Measurements from ENCODE around the gene XPNPEP1. TPM values are rescaled to one million over a fixed set of nuclear protein-coding genes. Genes with fewer than 3 reads are reported as not detected.

XPNPEP1 gene
- total RNA-seq, 6 experiments from 2014 or later: 13.9 to 57.8 (median 29.4) TPM

DNA sequence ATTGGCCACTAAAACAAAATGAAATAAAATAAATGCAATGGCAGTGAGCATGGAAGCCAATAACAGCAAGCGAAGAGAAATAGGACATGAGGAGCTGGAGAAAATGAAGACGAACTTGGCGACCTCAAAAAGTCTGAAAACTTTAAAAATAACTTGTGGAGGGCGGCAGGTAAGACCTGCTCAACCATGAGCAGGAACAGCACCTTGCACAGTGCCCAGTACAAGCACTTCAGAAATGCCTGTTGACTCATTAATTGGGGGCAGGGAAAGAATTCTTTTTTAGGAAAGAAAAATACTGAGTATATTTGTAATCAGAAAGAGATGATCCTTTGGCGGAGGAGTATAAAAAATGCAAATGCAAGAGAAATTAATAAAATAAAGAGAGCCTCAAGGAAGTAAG lies 78.0 kb downstream of the XPNPEP1 start:
- Histone ChIP-seq H3K27ac (no peak overlapping the region), H3K27me3 (no peaks in the 10 kb centered on the region), H3K9me3 (no peaks in the 10 kb centered on the region), H3K36me3 (no peaks in the 10 kb centered on the region), H3K4me1 (no peaks in the 10 kb centered on the region), H3K4me3 (no peak overlapping the region)
- 76% methylated on average over 4 of the region's 5 CpGs for whole genome bisulfite sequencing (ENCODE audit: insufficient coverage, low coverage, low lambda C conversion rate, missing lambda C conversion rate)
- DNase-seq (no peak), ATAC-seq (no peak)
- intact Hi-C loops (cut with DNase I): no loop called here
- TF ChIP-seq, protein P1, sequence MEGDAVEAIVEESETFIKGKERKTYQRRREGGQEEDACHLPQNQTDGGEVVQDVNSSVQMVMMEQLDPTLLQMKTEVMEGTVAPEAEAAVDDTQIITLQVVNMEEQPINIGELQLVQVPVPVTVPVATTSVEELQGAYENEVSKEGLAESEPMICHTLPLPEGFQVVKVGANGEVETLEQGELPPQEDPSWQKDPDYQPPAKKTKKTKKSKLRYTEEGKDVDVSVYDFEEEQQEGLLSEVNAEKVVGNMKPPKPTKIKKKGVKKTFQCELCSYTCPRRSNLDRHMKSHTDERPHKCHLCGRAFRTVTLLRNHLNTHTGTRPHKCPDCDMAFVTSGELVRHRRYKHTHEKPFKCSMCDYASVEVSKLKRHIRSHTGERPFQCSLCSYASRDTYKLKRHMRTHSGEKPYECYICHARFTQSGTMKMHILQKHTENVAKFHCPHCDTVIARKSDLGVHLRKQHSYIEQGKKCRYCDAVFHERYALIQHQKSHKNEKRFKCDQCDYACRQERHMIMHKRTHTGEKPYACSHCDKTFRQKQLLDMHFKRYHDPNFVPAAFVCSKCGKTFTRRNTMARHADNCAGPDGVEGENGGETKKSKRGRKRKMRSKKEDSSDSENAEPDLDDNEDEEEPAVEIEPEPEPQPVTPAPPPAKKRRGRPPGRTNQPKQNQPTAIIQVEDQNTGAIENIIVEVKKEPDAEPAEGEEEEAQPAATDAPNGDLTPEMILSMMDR (IDR thresholded peaks at IDR 0.05): no peak
- TF ChIP-seq POLR2A (IDR thresholded peaks at IDR 0.05): no peak

DNA sequence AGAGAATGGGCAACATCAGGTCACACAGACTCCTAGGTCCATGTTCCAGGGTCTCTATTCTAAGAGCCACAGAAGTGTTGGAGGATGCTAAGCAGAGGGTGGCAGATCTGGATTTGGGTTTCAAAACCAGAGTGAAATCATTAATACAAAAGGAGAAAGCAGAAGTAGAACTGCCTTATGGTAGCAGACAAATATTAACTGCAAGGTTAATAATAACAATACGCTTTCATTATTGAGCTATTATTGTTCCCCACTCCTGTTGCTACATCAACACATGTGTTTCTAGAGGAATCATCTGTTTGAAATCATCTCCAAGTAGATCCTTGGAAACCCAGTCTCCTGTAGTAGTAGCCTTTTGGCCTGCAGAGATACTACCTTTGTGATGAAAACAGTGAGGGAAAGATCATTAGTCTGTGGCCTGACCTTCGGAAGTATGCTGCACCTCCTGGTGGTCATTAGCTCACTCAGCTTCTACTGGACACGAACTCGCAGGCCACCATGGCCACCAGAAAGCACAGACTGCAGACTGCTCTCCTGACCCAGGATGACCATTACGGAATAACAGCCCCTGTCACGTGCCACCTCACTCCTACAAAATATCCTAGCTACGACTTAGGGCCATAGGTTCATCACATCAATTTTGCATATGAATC lies 84.6 kb downstream of the XPNPEP1 start:
- intact Hi-C loops (cut with DNase I): no loop called here
- no peak for ATAC-seq

DNA sequence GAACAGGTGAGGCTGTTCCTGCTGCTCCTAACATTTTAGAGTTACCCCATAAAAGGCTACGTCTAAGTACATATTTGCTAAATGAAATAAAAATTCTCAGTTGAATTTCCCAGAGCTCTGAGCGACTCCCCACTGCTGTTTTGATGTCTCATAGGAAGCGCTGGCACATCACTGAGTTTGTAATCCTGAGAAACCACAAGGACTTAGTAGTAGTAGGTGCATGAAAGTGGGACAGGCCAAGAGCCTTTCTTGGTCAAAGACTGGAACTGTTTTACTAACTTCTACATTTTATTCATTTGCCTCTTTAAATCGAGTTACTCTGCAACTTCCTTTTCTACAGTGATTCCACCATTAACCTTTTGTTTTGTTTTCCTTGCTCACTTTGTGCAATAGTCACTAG lies 85.9 kb downstream of the XPNPEP1 start:
- Histone ChIP-seq H3K36me3 (no peaks in the 10 kb centered on the region), H3K27me3 (no peaks in the 10 kb centered on the region), H3K27ac (no peak overlapping the region), H3K4me1 (no peaks in the 10 kb centered on the region), H3K9me3 (no peaks in the 10 kb centered on the region), H3K4me3 (no peak overlapping the region)
- intact Hi-C loops (cut with DNase I): no loop called here
- WGBS (ENCODE audit: insufficient coverage, low coverage, low lambda C conversion rate, missing lambda C conversion rate): 51% methylated on average over 4 of the region's 4 CpGs
- TF ChIP-seq POLR2A (IDR thresholded peaks at IDR 0.05): no peak
- TF ChIP-seq, protein P1 (IDR thresholded peaks at IDR 0.05): no peak
- DNase-seq (no peak), ATAC-seq (no peak)

More for the DNA sequence above, 84.6 kb downstream of the XPNPEP1 start:
- Histone ChIP-seq H3K9me3 (no peaks in the 10 kb centered on the region), H3K4me3 (no peak overlapping the region), H3K27me3 (no peaks in the 10 kb centered on the region), H3K4me1 (no peaks in the 10 kb centered on the region), H3K27ac (no peak overlapping the region), H3K36me3 (no peaks in the 10 kb centered on the region)
- no peak for DNase-seq
- TF ChIP-seq POLR2A (IDR thresholded peaks at IDR 0.05): no peak
- 59% methylated on average over 3 of the region's 7 CpGs for WGBS (ENCODE audit: insufficient coverage, low coverage, low lambda C conversion rate, missing lambda C conversion rate)

DNA sequence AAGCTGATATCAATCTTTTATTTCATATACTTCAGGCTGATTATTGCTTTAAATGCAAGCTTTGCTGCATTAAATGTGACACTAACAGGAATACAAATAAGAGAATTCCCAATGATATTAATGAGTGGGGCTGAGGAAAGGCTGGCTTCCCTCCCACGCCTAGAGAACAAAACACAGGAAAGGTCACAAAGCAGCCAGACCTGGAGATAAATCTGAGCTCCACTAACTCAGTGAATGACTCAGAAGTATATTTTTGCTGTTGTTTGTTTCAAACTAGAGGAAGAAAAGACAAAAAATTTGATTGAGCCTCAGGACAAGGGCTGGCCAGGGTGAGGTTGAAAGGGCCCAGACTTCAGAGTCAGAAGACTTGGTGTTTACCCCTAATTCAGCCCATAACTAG lies 88.1 kb downstream of the XPNPEP1 start:
- H3K9me3 ChIP-seq: no peaks in the 10 kb centered on the region
- TF ChIP-seq, protein P1 (IDR thresholded peaks at IDR 0.05): no peak
- TF ChIP-seq POLR2A (IDR thresholded peaks at IDR 0.05): no peak
- H3K4me3 ChIP-seq: no peak overlapping the region
- no peaks in the 10 kb centered on the region for H3K36me3 ChIP-seq
- 50% methylated on average over 1 of the region's 1 CpG for WGBS (ENCODE audit: insufficient coverage, low coverage, low lambda C conversion rate, missing lambda C conversion rate)
- intact Hi-C loops (cut with DNase I): no loop called here
- no peaks in the 10 kb centered on the region for H3K4me1 ChIP-seq
- ATAC-seq: peak in 2 of 4 donors; percentile 60 to 63
- no peaks in the 10 kb centered on the region for H3K27me3 ChIP-seq
- DNase-seq: no peak
- no peak overlapping the region for H3K27ac ChIP-seq

DNA sequence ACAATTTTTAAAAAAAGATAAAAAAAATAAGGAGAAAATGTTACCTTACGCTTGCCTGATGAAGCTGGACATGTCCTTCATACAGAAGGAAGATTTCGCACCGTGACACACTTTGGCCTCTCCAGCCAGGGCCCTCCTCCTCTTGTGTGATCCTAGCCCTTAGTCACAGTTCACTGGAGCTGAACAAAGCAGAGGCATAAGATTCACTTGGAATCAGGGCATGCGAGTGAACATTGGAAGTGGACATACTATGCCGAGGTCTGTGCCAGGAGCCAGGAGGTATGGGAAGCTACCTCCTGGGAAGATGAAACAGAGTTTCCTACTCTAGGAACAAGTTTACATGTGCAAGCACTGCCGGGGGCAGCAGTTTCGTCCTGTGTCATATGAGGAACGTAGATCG lies 91.5 kb downstream of the XPNPEP1 start:
- Histone ChIP-seq H3K27ac (no peak overlapping the region), H3K4me1 (no peaks in the 10 kb centered on the region), H3K4me3 (no peak overlapping the region), H3K27me3 (no peaks in the 10 kb centered on the region), H3K9me3 (no peaks in the 10 kb centered on the region), H3K36me3 (no peaks in the 10 kb centered on the region)
- WGBS (ENCODE audit: insufficient coverage, low coverage, low lambda C conversion rate, missing lambda C conversion rate): 43% methylated on average over 1 of the region's 9 CpGs
- intact Hi-C loops (cut with DNase I): no loop called here
- ATAC-seq (no peak), DNase-seq (no peak)
- TF ChIP-seq POLR2A (IDR thresholded peaks at IDR 0.05): no peak
- TF ChIP-seq, protein P1 (IDR thresholded peaks at IDR 0.05): no peak
